GF-D8 (cell line): ENCODE results near the gene CNKSR3.

ENCODE experiments used
- DNase-seq: peaks from one replicate; lab custom pipeline; 2025; lab: John Stamatoyannopoulos, UW

The CNKSR3 gene

GRCh38 chr6:154478701-154479060, 31.8 kb downstream of the CNKSR3 start:
- DNase-seq, result no peak

GRCh38 chr6:154478021-154478700, 32.3 kb downstream of the CNKSR3 start:
- DNase-seq, result no peak

- no peak for DNase-seq
These were observed 34.0 kb downstream of the CNKSR3 start for GRCh38 chr6:154476494-154476893.

GRCh38 chr6:154474648-154475428, 35.6 kb downstream of the CNKSR3 start:
- no peak for DNase-seq

- DNase-seq, result no peak
These were observed 37.2 kb downstream of the CNKSR3 start for GRCh38 chr6:154473324-154473723.

- no peak for DNase-seq
These were observed 38.7 kb downstream of the CNKSR3 start for GRCh38 chr6:154471609-154472362.

GRCh38 chr6:154469306-154469935, 41.1 kb downstream of the CNKSR3 start:
- DNase-seq, result no peak

GRCh38 chr6:154468760-154469159, 41.7 kb downstream of the CNKSR3 start:
- no peak for DNase-seq

GRCh38 chr6:154466971-154467679, 43.4 kb downstream of the CNKSR3 start:
- DNase-seq, result no peak

GRCh38 chr6:154466139-154466538, 44.3 kb downstream of the CNKSR3 start:
- DNase-seq, result no peak

- no peak for DNase-seq
These were observed 46.7 kb downstream of the CNKSR3 start for GRCh38 chr6:154463573-154464419.

- no peak for DNase-seq
These were observed 48.1 kb downstream of the CNKSR3 start for GRCh38 chr6:154462425-154462824.

- DNase-seq, result no peak
These were observed 49.1 kb downstream of the CNKSR3 start for GRCh38 chr6:154461348-154461747.

- no peak for DNase-seq
These were observed 50.0 kb downstream of the CNKSR3 start for GRCh38 chr6:154460306-154461071.

GRCh38 chr6:154459513-154459912, 51.0 kb downstream of the CNKSR3 start:
- DNase-seq, result no peak

- no peak for DNase-seq
These were observed 51.7 kb downstream of the CNKSR3 start for GRCh38 chr6:154458565-154459470.

- DNase-seq, result no peak
These were observed 52.6 kb downstream of the CNKSR3 start for GRCh38 chr6:154457881-154458284.

- no peak for DNase-seq
These were observed 53.3 kb downstream of the CNKSR3 start for GRCh38 chr6:154457046-154457713.
